ENCODE data around the gene PHKG1.
"Not testable (repeated sequence)": the region's sequence is repeated elsewhere in the genome, so short reads cannot be mapped to it uniquely, and the experiment has no call there.

Gene PHKG1

DNA sequence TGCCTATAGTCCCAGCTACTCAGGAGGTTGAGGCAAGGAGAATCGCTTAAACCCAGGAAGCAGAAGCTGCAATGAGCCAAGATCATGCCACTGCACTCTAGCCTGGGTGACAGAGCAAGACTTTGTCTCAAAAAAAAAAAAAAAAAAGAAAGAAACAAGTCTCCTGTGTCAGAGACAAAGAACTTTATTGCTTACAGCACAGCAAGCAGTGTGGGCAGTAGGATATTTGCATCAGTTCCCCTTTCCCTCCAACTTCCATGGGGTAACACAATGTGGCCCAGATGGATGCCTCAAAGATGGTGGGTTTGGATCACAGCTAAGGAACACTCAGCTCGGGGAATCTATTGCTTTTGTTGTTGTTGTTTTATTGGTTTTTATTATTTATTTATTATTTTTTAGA is 47.0 kb downstream of the PHKG1 start:
- peak; percentile 12; the same call in 1 of the 2 replicates for TF ChIP-seq SPI1 (IDR thresholded peaks at IDR 0.05; ENCODE audit: low read depth, low read length)
- DNase-seq (ENCODE audit: insufficient read length, low spot score), result not testable (repeated sequence)

DNA sequence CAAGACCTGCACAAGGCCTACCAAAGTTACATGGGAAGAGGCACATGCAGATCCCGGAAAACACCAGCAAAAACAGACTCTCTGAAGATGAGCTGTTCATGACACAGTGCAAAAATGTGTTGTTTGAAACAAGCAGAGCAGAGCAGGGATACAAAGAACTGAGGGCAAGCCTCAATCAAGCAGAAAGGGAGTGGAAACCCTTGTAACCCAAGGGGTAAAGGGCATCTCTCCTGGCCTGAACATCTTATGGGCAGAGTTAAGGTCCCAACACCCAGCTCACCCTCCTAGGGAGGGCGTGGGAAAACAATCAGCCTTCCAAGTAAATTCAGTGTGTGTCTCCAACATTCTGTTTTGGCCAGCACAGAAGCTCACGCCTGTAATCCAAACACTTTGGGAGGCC is 52.0 kb downstream of the PHKG1 start:
- DNase-seq (ENCODE audit: insufficient read length, low spot score) (no peak), FAIRE-seq (no peak)
- TF ChIP-seq POU2F2 (IDR thresholded peaks at IDR 0.05; ENCODE audit: low read depth, low read length), result no peak
- no peak for TF ChIP-seq POLR2A (IDR thresholded peaks at IDR 0.05; ENCODE audit: low read depth, low read length)
- no peak for TF ChIP-seq PAX5 (IDR thresholded peaks at IDR 0.05; ENCODE audit: insufficient read depth, low read length, severe bottlenecking)
- no peak for TF ChIP-seq POLR2AphosphoS5 (IDR thresholded peaks at IDR 0.05; ENCODE audit: low read depth, low read length)

More for the DNA sequence above, 47.0 kb downstream of the PHKG1 start:
- not testable (repeated sequence) for FAIRE-seq

DNA sequence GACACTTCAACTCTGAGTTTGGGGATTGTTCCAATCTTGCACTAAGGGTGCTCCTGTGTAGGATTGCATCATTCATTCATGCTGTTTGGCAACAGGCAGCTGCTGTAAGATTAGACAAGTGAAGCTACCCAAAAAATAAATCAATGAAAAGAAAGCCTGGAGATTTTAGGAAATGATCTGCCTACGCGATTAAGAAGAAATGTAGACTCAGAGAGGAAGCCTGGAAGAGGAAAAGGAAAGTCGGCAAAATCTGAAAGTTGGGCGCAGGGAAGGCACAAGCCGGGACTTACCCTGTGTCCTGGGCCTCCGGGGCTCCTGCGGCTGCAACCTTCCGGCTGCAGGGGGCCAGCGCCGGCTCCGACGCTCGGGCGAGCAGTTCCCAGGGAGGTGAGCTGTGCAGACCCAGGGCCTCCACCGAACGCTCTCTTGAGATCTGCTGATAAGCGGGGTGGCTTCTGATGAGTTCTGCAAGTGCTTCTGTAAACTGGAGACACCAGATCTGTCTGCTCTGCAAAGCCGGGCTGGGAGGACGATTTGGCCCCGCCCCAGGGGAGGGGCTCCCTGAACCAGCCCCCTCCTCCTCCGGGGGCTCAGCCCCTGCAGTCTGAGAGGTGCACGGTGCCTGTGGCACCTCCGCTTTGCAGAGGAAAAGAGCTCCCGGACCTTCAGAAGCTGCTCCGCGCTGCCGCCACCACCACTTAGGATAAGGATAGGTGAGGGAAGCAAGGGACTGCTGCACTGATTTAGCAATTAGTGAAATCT is 58.9 kb downstream of the PHKG1 start:
- TF ChIP-seq PAX5 (IDR thresholded peaks at IDR 0.05; ENCODE audit: insufficient read depth, low read length, severe bottlenecking) (no peak), POLR2AphosphoS5 (IDR thresholded peaks at IDR 0.05; ENCODE audit: low read depth, low read length) (0 out of 2 replicates have a peak, but pooled peaks have one; percentile 41)
- peak; percentile 82 for FAIRE-seq

DNA sequence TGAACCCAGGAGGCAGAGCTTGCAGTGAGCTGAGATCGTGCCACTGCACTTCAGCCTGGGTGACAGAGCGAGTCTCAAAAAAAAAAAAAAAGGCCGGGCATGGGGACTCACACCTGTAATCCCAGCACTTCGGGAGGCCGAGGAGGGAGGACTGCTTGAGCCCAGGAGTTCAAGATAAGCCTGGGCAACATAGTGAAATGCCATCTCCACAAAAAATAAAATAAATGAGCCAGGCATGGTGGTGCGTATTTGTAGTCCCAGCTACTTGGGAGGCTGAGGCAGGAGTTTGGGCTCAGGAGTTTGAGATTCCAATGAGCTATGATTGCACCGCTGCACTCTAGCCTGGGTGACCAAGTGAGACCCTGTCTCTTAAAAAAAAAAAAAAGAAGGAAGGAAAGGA is 60.2 kb downstream of the PHKG1 start:
- DNase-seq (ENCODE audit: insufficient read length, low spot score); FAIRE-seq: not testable (repeated sequence)

More for the DNA sequence above, 58.9 kb downstream of the PHKG1 start:
- DNase-seq (ENCODE audit: insufficient read length, low spot score), result peak; percentile 73

DNA sequence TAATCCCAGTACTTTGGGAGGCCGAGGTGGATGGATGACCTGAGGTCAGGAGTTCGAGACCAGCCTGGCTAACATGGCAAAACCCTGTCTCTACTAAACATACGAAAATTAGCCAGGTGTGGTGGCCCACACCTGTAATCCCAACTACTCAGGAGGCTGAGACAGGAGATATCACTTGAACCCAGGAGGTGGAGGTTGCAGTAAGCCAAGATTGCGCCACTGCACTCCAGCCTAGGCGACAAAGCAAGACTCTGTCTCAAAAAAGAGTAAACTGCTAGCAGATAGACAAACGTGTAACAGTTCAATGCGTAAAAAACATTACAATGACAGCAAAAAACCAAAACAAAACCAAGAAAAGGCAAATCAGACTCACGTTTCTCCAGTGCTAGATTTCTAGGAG is 61.2 kb downstream of the PHKG1 start:
- FAIRE-seq, result not testable (repeated sequence)

DNA sequence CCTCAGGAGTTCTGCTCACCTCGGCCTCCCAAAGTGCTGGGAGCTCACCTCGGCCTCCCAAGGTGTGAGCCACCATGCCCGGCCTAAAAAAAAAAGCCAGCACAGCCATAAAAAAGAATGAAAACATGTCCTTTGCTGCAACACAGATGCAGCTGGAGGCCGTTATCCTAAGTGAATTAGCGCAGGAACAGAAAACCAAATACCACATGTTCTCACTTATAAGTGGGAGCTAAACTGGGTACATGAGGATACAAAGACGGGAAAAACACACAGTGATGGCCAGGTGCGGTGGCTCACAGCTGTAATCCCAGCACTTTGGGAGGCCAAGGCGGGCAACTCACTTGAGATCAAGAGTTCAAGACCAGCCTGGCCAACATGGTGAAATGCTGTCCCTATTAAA is 62.4 kb downstream of the PHKG1 start:
- no peak for FAIRE-seq
- no peak for DNase-seq (ENCODE audit: insufficient read length, low spot score)
- TF ChIP-seq POU2F2 (IDR thresholded peaks at IDR 0.05; ENCODE audit: low read depth, low read length), result no peak
- no peak for TF ChIP-seq POLR2A (IDR thresholded peaks at IDR 0.05; ENCODE audit: low read depth, low read length)
- TF ChIP-seq TAF1 (IDR thresholded peaks at IDR 0.05; ENCODE audit: low read depth, low read length), result no peak
- TF ChIP-seq POLR2AphosphoS5 (IDR thresholded peaks at IDR 0.05; ENCODE audit: low read depth, low read length), result no peak
- TF ChIP-seq SPI1 (IDR thresholded peaks at IDR 0.05; ENCODE audit: low read depth, low read length), result no peak
- no peak for TF ChIP-seq PAX5 (IDR thresholded peaks at IDR 0.05; ENCODE audit: insufficient read depth, low read length, severe bottlenecking)

More for the DNA sequence above, 61.2 kb downstream of the PHKG1 start:
- not testable (repeated sequence) for DNase-seq (ENCODE audit: insufficient read length, low spot score)
